Endothelial cell of umbilical vein (primary cell): Measurements from ENCODE around the gene STAP1. TPM values are rescaled to one million over a fixed set of nuclear protein-coding genes. Genes with fewer than 3 reads are reported as not detected.

Experiments
- BruUV-seq: library from RNA; stranded (reverse); fragments of 400-500 nt; replicated peaks from 2 replicates; lab custom pipeline; 2021; lab: Mats Ljungman, UMichigan
- CTCF ChIA-PET: fragments of 300-600, 350-600 bp; sonication (Branson Sonifier 250); formaldehyde crosslinking; loops from one replicate; lab custom pipeline; 2021; ENCODE audit warnings: antibody characterized with exemption, inconsistent platforms; lab: Charles Lee
- POLR2A ChIA-PET: fragments of 300-600, 350-600 bp; sonication (Branson Sonifier 250); formaldehyde crosslinking; loops from one replicate; lab custom pipeline; 2021; ENCODE audit warnings: antibody characterized with exemption, inconsistent platforms; lab: Charles Lee
- DNase-seq: peaks from one replicate; pipeline ENCODE4 v3.0.0-alpha.2; 2011; ENCODE audit warnings: low read depth, low spot score
- FAIRE-seq: peaks from 2 replicates; lab custom pipeline; 2011; peaks lifted over from hg19 to GRCh38; lab: Jason Lieb, UNC
- H2AFZ ChIP-seq: 2 replicates; pipeline ENCODE4 v1.6.0; 2012; ENCODE audit warnings: low read depth, low read length, control low read depth, inconsistent platforms
- H3K27ac ChIP-seq: 2 replicates; pipeline ENCODE4 v1.5.1; 2011; ENCODE audit warnings: low read depth, mild to moderate bottlenecking, control low read depth, low read length, moderate library complexity; ENCODE audit not compliant: insufficient read depth
- H3K27me3 ChIP-seq, 2 experiments: 2 replicates each; pipeline versions ENCODE4 v1.6.0 to v1.6.1; 2011; ENCODE audit warnings: low read length in 2 of 2, mixed read lengths in 1 of 2; ENCODE audit not compliant: control insufficient read depth in 2 of 2, insufficient read depth in 2 of 2
- H3K36me3 ChIP-seq, 2 experiments: 2 replicates in 1 of 2; 3 replicates in 1 of 2; pipeline ENCODE4 v1.5.1; 2011; ENCODE audit warnings: low read length in 2 of 2, mild to moderate bottlenecking in 1 of 2, moderate library complexity in 1 of 2; ENCODE audit not compliant: control insufficient read depth in 2 of 2, insufficient read depth in 2 of 2; ENCODE audit errors: extremely low read depth in 1 of 2
- H3K4me1 ChIP-seq: 3 replicates; pipeline ENCODE4 v1.5.1; 2011; ENCODE audit warnings: mild to moderate bottlenecking, low read length; ENCODE audit not compliant: control insufficient read depth, insufficient read depth; ENCODE audit errors: extremely low read depth
- H3K4me2 ChIP-seq: 2 replicates; pipeline ENCODE4 v1.6.1; 2011; ENCODE audit warnings: low read length, control low read depth, mixed read lengths; ENCODE audit not compliant: insufficient read depth
- H3K4me3 ChIP-seq, 3 experiments: fragments of 200-600 bp in 1 of 3; sonication (generic), shearing (Covaris generic) in 1 of 3; replicated peaks in 1 of 3; 2 replicates each; pipeline ENCODE4 v1.5.1; 2011 to 2016; ENCODE audit warnings: control low read depth in 3 of 3, low read length in 3 of 3, mild to moderate bottlenecking in 2 of 3, inconsistent platforms in 1 of 3, low read depth in 1 of 3, moderate library complexity in 1 of 3; ENCODE audit not compliant: insufficient read depth in 1 of 3
- H3K79me2 ChIP-seq: 2 replicates; pipeline ENCODE4 v1.6.0; 2012; ENCODE audit warnings: low read length, inconsistent platforms; ENCODE audit not compliant: control insufficient read depth, insufficient read depth
- H3K9ac ChIP-seq: replicated peaks from 2 replicates; pipeline ENCODE3; 2011; ENCODE audit warnings: low read length, control low read depth; ENCODE audit not compliant: insufficient read depth; ENCODE audit errors: extremely low read depth
- H3K9me1 ChIP-seq: replicated peaks from 3 replicates; pipeline ENCODE4 v1.6.0; 2011; ENCODE audit warnings: mild to moderate bottlenecking, low read length; ENCODE audit not compliant: control insufficient read depth, insufficient read depth; ENCODE audit errors: extremely low read depth
- H3K9me3 ChIP-seq: replicated peaks from 2 replicates; pipeline ENCODE4 v1.5.1; 2012; ENCODE audit warnings: low read length, inconsistent platforms; ENCODE audit not compliant: control insufficient read depth, insufficient read depth
- H4K20me1 ChIP-seq: replicated peaks from 2 replicates; pipeline ENCODE3; 2011; ENCODE audit warnings: mild to moderate bottlenecking, low read length; ENCODE audit not compliant: control insufficient read depth, insufficient read depth; ENCODE audit errors: extremely low read depth
- EZH2 ChIP-seq: IDR thresholded peaks from 2 replicates; pipeline ENCODE4 v1.6.1; 2012; ENCODE audit warnings: borderline replicate concordance, low read depth, mild to moderate bottlenecking, moderate library complexity, low read length, inconsistent platforms; ENCODE audit not compliant: severe bottlenecking
- FOS ChIP-seq: IDR thresholded peaks from 2 replicates; pipeline ENCODE4 v1.6.1; 2011; ENCODE audit warnings: mild to moderate bottlenecking, low read length, moderate library complexity, borderline replicate concordance; ENCODE audit not compliant: insufficient read depth
- GATA2 ChIP-seq: IDR thresholded peaks from 2 replicates; pipeline ENCODE4 v1.7.0; 2011; ENCODE audit warnings: low read depth, mild to moderate bottlenecking, moderate library complexity, mixed read lengths, low read length; ENCODE audit not compliant: insufficient read length, insufficient read depth
- JUN ChIP-seq: IDR thresholded peaks from 2 replicates; pipeline ENCODE4 v1.6.1; 2011; ENCODE audit warnings: borderline replicate concordance, low read depth; ENCODE audit not compliant: insufficient read length, insufficient read depth
- MYC ChIP-seq: IDR thresholded peaks from one replicate; pipeline ENCODE4 v1.6.1; 2011; ENCODE audit warnings: mild to moderate bottlenecking, low read depth, low read length
- POLR2AphosphoS5 ChIP-seq: IDR thresholded peaks from 2 replicates; pipeline ENCODE4 v1.6.1; 2012; ENCODE audit warnings: low read depth, mild to moderate bottlenecking, control low read depth, low read length, moderate library complexity; ENCODE audit not compliant: insufficient read depth
- dilution Hi-C: fragments of 300-500 bp; cut with MboI; formaldehyde crosslinking; loops from one replicate; pipeline ENCODE4 v1.15.0; 2019; ENCODE audit warnings: low sequenced_read_pairs; ENCODE audit not compliant: extremely low pct_ligation_motif_present
- intact Hi-C: fragments of 100-400 bp; cut with micrococcal nuclease; formaldehyde crosslinking; loops from one replicate; pipeline ENCODE4 v1.10.0; 2022
- polyA plus RNA-seq, 4 experiments: library from polyadenylated mRNA; depleted of rRNA in 3 of 4; stranded (reverse) in 3 of 4; unstranded in 1 of 4; fragments of >200 nt; gene quantifications; 2 replicates each; pipeline versions ENCODE4 v1.2.1 to v1.2.3, GENCODE V29; 2011 to 2012; ENCODE audit warnings: missing spikeins in 1 of 4
- total RNA-seq: library from RNA; stranded (reverse); gene quantifications from 2 replicates; pipeline ENCODE4 v1.2.3, GENCODE V29; 2021
- TF ChIP-seq, protein P1 (sequence below), 2 donors: IDR thresholded peaks; 1 replicate in 1 of 2; 2 replicates in 1 of 2; pipeline ENCODE4 v1.5.1; 2011; ENCODE audit warnings: low read length in 2 of 2, mild to moderate bottlenecking in 2 of 2, moderate library complexity in 2 of 2, control low read depth in 1 of 2, inconsistent platforms in 1 of 2, low read depth in 1 of 2; ENCODE audit not compliant: insufficient read depth in 1 of 2; ENCODE audit errors: extremely low read depth in 1 of 2
- TF ChIP-seq, protein P2 (sequence below): IDR thresholded peaks from 2 replicates; pipeline ENCODE4 v1.6.1; 2011; ENCODE audit not compliant: insufficient read depth, insufficient read length

The STAP1 gene
- total and polyA plus RNA-seq, 2 donors (not counting 3 experiments of a cell fraction or from before 2014, with no cell fraction given) = not detected

DNA sequence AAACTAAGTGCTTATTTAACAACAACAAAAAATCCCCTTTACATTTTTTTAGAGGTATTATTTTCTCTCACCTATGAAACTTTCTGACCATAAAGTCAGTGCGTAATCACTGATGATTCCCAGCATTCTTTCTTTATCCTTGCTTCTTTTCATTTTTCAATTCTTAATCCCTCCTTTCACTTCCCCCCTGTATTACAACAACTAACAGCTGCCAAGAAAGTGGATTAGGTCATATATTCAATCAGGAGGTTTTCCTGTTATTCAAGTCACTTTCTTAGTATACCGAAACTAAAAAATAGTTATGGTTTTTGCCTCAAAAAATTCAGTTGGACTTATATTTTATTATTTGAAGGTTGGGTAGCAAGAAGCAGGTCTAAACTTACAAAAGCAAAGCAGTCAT, 2.1 kb upstream of the STAP1 start:
- no peak for FAIRE-seq
- POLR2A ChIA-PET = interaction anchor here (0.9 kb wide), 1 partner anchor 12 kb away, joined by 4 read pairs; the partner anchor contains the start of gene CENPC
- dilution Hi-C loops = no loop called here

DNA sequence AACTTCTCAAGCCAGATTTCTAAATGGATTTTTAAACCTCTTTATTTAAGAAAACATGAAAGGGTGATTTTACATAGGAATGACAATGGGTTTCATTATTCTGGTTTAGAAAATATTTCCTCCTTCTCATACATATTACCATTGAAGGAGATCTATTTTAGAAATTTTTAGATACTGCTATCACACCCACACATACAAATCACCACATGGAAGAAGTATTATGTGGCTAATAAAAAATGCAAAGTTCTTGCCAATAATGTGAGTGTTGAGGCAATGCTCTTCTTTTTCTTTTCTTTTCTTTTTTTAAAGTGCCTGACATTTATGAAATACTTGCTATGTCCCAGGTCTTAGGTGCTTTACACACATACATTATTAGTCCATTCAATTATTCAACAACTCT, 6.8 kb downstream of the STAP1 start:
- H4K20me1 ChIP-seq = no peaks in the 10 kb centered on the region
- CTCF ChIA-PET = no interaction called here
- no peak overlapping the region for H3K27ac ChIP-seq
- H3K4me3 ChIP-seq = no peak overlapping the region
- BruUV-seq = no TSS peak
- DNase-seq (no peak), FAIRE-seq (no peak)
- H3K9me1 ChIP-seq = no peaks in the 10 kb centered on the region
- no peak overlapping the region for H3K9ac ChIP-seq
- no peaks in the 10 kb centered on the region for H3K27me3 ChIP-seq
- POLR2A ChIA-PET = no interaction called here
- no peaks in the 10 kb centered on the region for H3K4me1 ChIP-seq
- no peak overlapping the region for H2AFZ ChIP-seq
- no peaks in the 10 kb centered on the region for H3K9me3 ChIP-seq
- no peak overlapping the region for H3K4me2 ChIP-seq
- H3K36me3 ChIP-seq = no peaks in the 10 kb centered on the region
- TF ChIP-seq, protein P1, sequence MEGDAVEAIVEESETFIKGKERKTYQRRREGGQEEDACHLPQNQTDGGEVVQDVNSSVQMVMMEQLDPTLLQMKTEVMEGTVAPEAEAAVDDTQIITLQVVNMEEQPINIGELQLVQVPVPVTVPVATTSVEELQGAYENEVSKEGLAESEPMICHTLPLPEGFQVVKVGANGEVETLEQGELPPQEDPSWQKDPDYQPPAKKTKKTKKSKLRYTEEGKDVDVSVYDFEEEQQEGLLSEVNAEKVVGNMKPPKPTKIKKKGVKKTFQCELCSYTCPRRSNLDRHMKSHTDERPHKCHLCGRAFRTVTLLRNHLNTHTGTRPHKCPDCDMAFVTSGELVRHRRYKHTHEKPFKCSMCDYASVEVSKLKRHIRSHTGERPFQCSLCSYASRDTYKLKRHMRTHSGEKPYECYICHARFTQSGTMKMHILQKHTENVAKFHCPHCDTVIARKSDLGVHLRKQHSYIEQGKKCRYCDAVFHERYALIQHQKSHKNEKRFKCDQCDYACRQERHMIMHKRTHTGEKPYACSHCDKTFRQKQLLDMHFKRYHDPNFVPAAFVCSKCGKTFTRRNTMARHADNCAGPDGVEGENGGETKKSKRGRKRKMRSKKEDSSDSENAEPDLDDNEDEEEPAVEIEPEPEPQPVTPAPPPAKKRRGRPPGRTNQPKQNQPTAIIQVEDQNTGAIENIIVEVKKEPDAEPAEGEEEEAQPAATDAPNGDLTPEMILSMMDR (IDR thresholded peaks at IDR 0.05; ENCODE audit: extremely low read depth in 1 of 2, insufficient read depth in 1 of 2, low read depth in 1 of 2, low read length in 2 of 2) = no peak
- TF ChIP-seq MYC (no peak), GATA2 (no peak), FOS (no peak), POLR2AphosphoS5 (no peak), JUN (no peak)
- TF ChIP-seq, protein P2, sequence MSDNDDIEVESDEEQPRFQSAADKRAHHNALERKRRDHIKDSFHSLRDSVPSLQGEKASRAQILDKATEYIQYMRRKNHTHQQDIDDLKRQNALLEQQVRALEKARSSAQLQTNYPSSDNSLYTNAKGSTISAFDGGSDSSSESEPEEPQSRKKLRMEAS = no peak
- dilution Hi-C loops (no loop called here), intact Hi-C loops (no loop called here)
- no peaks in the 10 kb centered on the region for H3K79me2 ChIP-seq

More for the DNA sequence above, 2.1 kb upstream of the STAP1 start:
- CTCF ChIA-PET = interaction anchor here (0.9 to 1.0 kb wide), 2 partner anchors 10 to 14 kb away, joined by 3 to 4 read pairs; no protein-coding TSS in a partner anchor
- Histone ChIP-seq H3K79me2 (no peaks in the 10 kb centered on the region), H2AFZ (peak overlapping the region; percentile 52), H3K27ac (peak overlapping the region; percentile 59), H4K20me1 (no peaks in the 10 kb centered on the region), H3K4me2 (peak overlapping the region; percentile 9), H3K36me3 (no peaks in the 10 kb centered on the region), H3K9me1 (no peaks in the 10 kb centered on the region), H3K27me3 (no peaks in the 10 kb centered on the region), H3K9ac (peak overlapping the region; percentile 50), H3K4me3 (no peak overlapping the region), H3K4me1 (peaks cover 9% of the 10 kb centered on the region), H3K9me3 (no peaks in the 10 kb centered on the region)
- TF ChIP-seq POLR2AphosphoS5 (no peak), EZH2 (no peak), GATA2 (no peak), JUN (peak; percentile 4), MYC (no peak), FOS (no peak)
- DNase-seq = no peak
- intact Hi-C loops = no loop called here
- no TSS peak for BruUV-seq
